Nephron progenitor cell (in vitro differentiated cells): Measurements from ENCODE around the gene PACS1.

Experiments used
- DNase-seq: peaks from one replicate; pipeline ENCODE4 v3.0.0; 2021
- H3K27ac Mint-ChIP-seq: 2 replicates; pipeline ENCODE4 v1.8.0; 2021; ENCODE audit warnings: mild to moderate bottlenecking, moderate library complexity, mixed read lengths
- H3K27me3 Mint-ChIP-seq: 2 replicates; pipeline ENCODE4 v1.8.0; 2021; ENCODE audit warnings: mild to moderate bottlenecking, low read depth, mixed read lengths; ENCODE audit not compliant: poor library complexity
- H3K36me3 Mint-ChIP-seq: 2 replicates; pipeline ENCODE4 v1.8.0; 2021; ENCODE audit warnings: low read depth, mixed read lengths
- H3K4me1 Mint-ChIP-seq: 2 replicates; pipeline ENCODE4 v1.8.0; 2021; ENCODE audit warnings: mixed read lengths
- H3K4me3 Mint-ChIP-seq: 2 replicates; pipeline ENCODE4 v1.8.0; 2021; ENCODE audit warnings: mild to moderate bottlenecking, moderate library complexity, mixed read lengths
- H3K9me3 Mint-ChIP-seq: 2 replicates; pipeline ENCODE4 v1.8.0; 2021; ENCODE audit warnings: mild to moderate bottlenecking, moderate library complexity, mixed read lengths
- CTCF ChIP-seq: fragments of 200-600 bp; sonication (generic); IDR thresholded peaks from 2 replicates; pipeline ENCODE4 v1.5.0; 2021; ENCODE audit warnings: antibody characterized with exemption

PACS1 gene

GRCh38 chr11:66293777-66294625 lies 223.9 kb downstream of the PACS1 start:
- TF ChIP-seq CTCF, result no peak
- Mint-ChIP-seq H3K4me1 (peaks cover 28% of the 10 kb centered on the region), H3K27me3 (peaks cover 77% of the 10 kb centered on the region), H3K36me3 (no peaks in the 10 kb centered on the region), H3K4me3 (no peak overlapping the region), H3K9me3 (no peaks in the 10 kb centered on the region), H3K27ac (no peak overlapping the region)
- DNase-seq, result no peak
